NCI-H2081 (cell line): ENCODE measurements around the gene GALNT15.

Experiments used
- DNase-seq, 2 experiments: peaks; one replicate each; lab custom pipeline; 2025; lab: John Stamatoyannopoulos, UW

Gene GALNT15

GRCh38 chr3:16187213-16187790, 12.8 kb downstream of the GALNT15 start:
- no peak for DNase-seq

- DNase-seq = no peak
Measured at GRCh38 chr3:16188071-16188470, 13.6 kb downstream of the GALNT15 start.

- DNase-seq = no peak
Measured at GRCh38 chr3:16189201-16189600, 14.7 kb downstream of the GALNT15 start.

GRCh38 chr3:16190704-16191103, 16.2 kb downstream of the GALNT15 start:
- no peak for DNase-seq

GRCh38 chr3:16191591-16191990, 17.1 kb downstream of the GALNT15 start:
- no peak for DNase-seq

- DNase-seq = no peak
Measured at GRCh38 chr3:16192176-16192811, 17.8 kb downstream of the GALNT15 start.

GRCh38 chr3:16198427-16198826, 23.9 kb downstream of the GALNT15 start:
- DNase-seq = no peak

GRCh38 chr3:16199769-16200168, 25.3 kb downstream of the GALNT15 start:
- DNase-seq = no peak

- no peak for DNase-seq
Measured at GRCh38 chr3:16200411-16200810, 25.9 kb downstream of the GALNT15 start.

GRCh38 chr3:16203031-16203430, 28.6 kb downstream of the GALNT15 start:
- DNase-seq = no peak

GRCh38 chr3:16203671-16204629, 29.5 kb downstream of the GALNT15 start:
- DNase-seq = no peak

- no peak for DNase-seq
Measured at GRCh38 chr3:16204751-16205150, 30.3 kb downstream of the GALNT15 start.

- no peak for DNase-seq
Measured at GRCh38 chr3:16205156-16205870, 30.8 kb downstream of the GALNT15 start.

- DNase-seq = no peak
Measured at GRCh38 chr3:16207031-16207430, 32.6 kb downstream of the GALNT15 start.

GRCh38 chr3:16211176-16211904, 36.9 kb downstream of the GALNT15 start:
- no peak for DNase-seq

- DNase-seq = no peak
Measured at GRCh38 chr3:16214366-16214765, 39.9 kb downstream of the GALNT15 start.

GRCh38 chr3:16216373-16216935, 42.0 kb downstream of the GALNT15 start:
- no peak for DNase-seq

- DNase-seq = no peak
Measured at GRCh38 chr3:16219777-16220176, 45.3 kb downstream of the GALNT15 start.

GRCh38 chr3:16221990-16222389, 47.5 kb downstream of the GALNT15 start:
- no peak for DNase-seq

GRCh38 chr3:16222547-16222946, 48.1 kb downstream of the GALNT15 start:
- DNase-seq = no peak

GRCh38 chr3:16224325-16224724, 49.8 kb downstream of the GALNT15 start:
- DNase-seq = no peak
